HEK293 (cell line): Measurements from ENCODE around the gene SRCIN1.

Experiments
- CTCF ChIA-PET: fragments of 350-600 bp; formaldehyde crosslinking; extraction: SDS; loops from one replicate; lab custom pipeline; 2021; ENCODE audit warnings: antibody characterized with exemption; lab: Yijun Ruan, JAX
- POLR2A ChIA-PET: fragments of 300-600 bp; formaldehyde crosslinking; extraction: SDS; loops from one replicate; lab custom pipeline; 2020; ENCODE audit warnings: antibody characterized with exemption, inconsistent platforms; lab: Yijun Ruan, JAX
- H3K27ac ChIP-seq: fragments of 200-500 bp; sonication (Bioruptor generic); 2 replicates; pipeline ENCODE4 v1.5.1; 2014; ENCODE audit warnings: low read depth, low read length, control low read depth, inconsistent platforms; ENCODE audit errors: extremely low read depth
- H3K36me3 ChIP-seq, 2 experiments: fragments of 200-500 bp in 1 of 2; sonication (Bioruptor generic) in 1 of 2; 1 replicate in 1 of 2; 2 replicates in 1 of 2; pipeline ENCODE4 v1.5.1; 2014 to 2017; ENCODE audit warnings: inconsistent platforms in 2 of 2, low read length in 2 of 2; ENCODE audit not compliant: control insufficient read depth in 2 of 2, insufficient read depth in 1 of 2
- H3K4me1 ChIP-seq: fragments of 200-500 bp; sonication (Bioruptor generic); 2 replicates; pipeline ENCODE4 v1.5.1; 2014; ENCODE audit warnings: mild to moderate bottlenecking, low read length, inconsistent platforms; ENCODE audit not compliant: control insufficient read depth, insufficient read depth
- H3K4me3 ChIP-seq: 2 replicates; pipeline ENCODE4 v1.5.1; 2011; ENCODE audit warnings: low read depth, mild to moderate bottlenecking, control low read depth, low read length, moderate library complexity
- H3K9me3 ChIP-seq: fragments of 200-500 bp; sonication (Bioruptor generic); 2 replicates; pipeline ENCODE4 v1.5.1; 2014; ENCODE audit warnings: low read depth, low read length, inconsistent platforms; ENCODE audit not compliant: control insufficient read depth, insufficient read depth
- GLIS2 ChIP-seq: fragments of 450-650 bp; formaldehyde crosslinking; IDR thresholded peaks from 2 replicates; pipeline ENCODE4 v1.5.1; 2016; ENCODE audit warnings: missing biosample characterization, missing genetic modification characterization
- KLF10 ChIP-seq: fragments of 450-650 bp; IDR thresholded peaks from 2 replicates; pipeline ENCODE4 v1.5.1; 2018; ENCODE audit warnings: missing biosample characterization, mild to moderate bottlenecking, missing genetic modification characterization
- KLF7 ChIP-seq: fragments of 450-650 bp; formaldehyde crosslinking; IDR thresholded peaks from 2 replicates; pipeline ENCODE4 v1.5.1; 2016; ENCODE audit warnings: missing biosample characterization, missing genetic modification characterization, borderline replicate concordance
- OVOL3 ChIP-seq: fragments of 450-650 bp; formaldehyde crosslinking; IDR thresholded peaks from 2 replicates; pipeline ENCODE4 v1.5.1; 2016; ENCODE audit warnings: missing biosample characterization, missing genetic modification characterization
- PATZ1 ChIP-seq: fragments of 450-650 bp; formaldehyde crosslinking; IDR thresholded peaks from 2 replicates; pipeline ENCODE4 v1.5.1; 2016; ENCODE audit warnings: missing biosample characterization, missing genetic modification characterization
- ZBTB10 ChIP-seq: fragments of 450-650 bp; formaldehyde crosslinking; IDR thresholded peaks from 2 replicates; pipeline ENCODE4 v1.5.1; 2016; ENCODE audit warnings: missing biosample characterization, missing genetic modification characterization
- ZBTB11 ChIP-seq: fragments of 450-650 bp; formaldehyde crosslinking; conservative IDR thresholded peaks from 2 replicates; pipeline ENCODE4 v1.5.1; 2016; ENCODE audit warnings: low read depth, missing biosample characterization, missing genetic modification characterization
- ZEB2 ChIP-seq: fragments of 450-650 bp; formaldehyde crosslinking; IDR thresholded peaks from 2 replicates; pipeline ENCODE4 v1.5.1; 2016; ENCODE audit warnings: missing biosample characterization, missing genetic modification characterization
- ZNF580 ChIP-seq: fragments of 450-650 bp; formaldehyde crosslinking; IDR thresholded peaks from 2 replicates; pipeline ENCODE4 v1.5.1; 2016; ENCODE audit warnings: missing biosample characterization, missing genetic modification characterization
- ZNF623 ChIP-seq: fragments of 450-650 bp; formaldehyde crosslinking; IDR thresholded peaks from 2 replicates; pipeline ENCODE4 v1.5.1; 2016; ENCODE audit warnings: missing biosample characterization, missing genetic modification characterization
- ZNF624 ChIP-seq: fragments of 450-650 bp; formaldehyde crosslinking; IDR thresholded peaks from 2 replicates; pipeline ENCODE4 v1.5.1; 2017; ENCODE audit warnings: missing biosample characterization, missing genetic modification characterization
- ZNF701 ChIP-seq: fragments of 450-650 bp; formaldehyde crosslinking; IDR thresholded peaks from 2 replicates; pipeline ENCODE4 v1.5.1; 2016; ENCODE audit warnings: missing biosample characterization, missing genetic modification characterization
- ZNF768 ChIP-seq: fragments of 450-650 bp; formaldehyde crosslinking; IDR thresholded peaks from 2 replicates; pipeline ENCODE4 v1.5.1; 2018; ENCODE audit warnings: missing biosample characterization, mild to moderate bottlenecking, missing genetic modification characterization
- ZSCAN16 ChIP-seq: fragments of 450-650 bp; formaldehyde crosslinking; IDR thresholded peaks from 2 replicates; pipeline ENCODE4 v1.5.1; 2016; ENCODE audit warnings: missing biosample characterization, missing genetic modification characterization
- TF ChIP-seq, protein P1 (sequence below): fragments of 450-650 bp; IDR thresholded peaks from 2 replicates; pipeline ENCODE4 v1.5.1; 2018; ENCODE audit warnings: missing biosample characterization, mild to moderate bottlenecking, missing genetic modification characterization
- TF ChIP-seq, protein P2 (sequence below): fragments of 450-650 bp; formaldehyde crosslinking; IDR thresholded peaks from 2 replicates; pipeline ENCODE4 v1.5.1; 2016; ENCODE audit warnings: missing biosample characterization, missing genetic modification characterization
- TF ChIP-seq, protein P3 (sequence below): fragments of 450-650 bp; formaldehyde crosslinking; IDR thresholded peaks from 2 replicates; pipeline ENCODE4 v1.5.1; 2017; ENCODE audit warnings: missing biosample characterization, missing genetic modification characterization

SRCIN1 gene

DNA sequence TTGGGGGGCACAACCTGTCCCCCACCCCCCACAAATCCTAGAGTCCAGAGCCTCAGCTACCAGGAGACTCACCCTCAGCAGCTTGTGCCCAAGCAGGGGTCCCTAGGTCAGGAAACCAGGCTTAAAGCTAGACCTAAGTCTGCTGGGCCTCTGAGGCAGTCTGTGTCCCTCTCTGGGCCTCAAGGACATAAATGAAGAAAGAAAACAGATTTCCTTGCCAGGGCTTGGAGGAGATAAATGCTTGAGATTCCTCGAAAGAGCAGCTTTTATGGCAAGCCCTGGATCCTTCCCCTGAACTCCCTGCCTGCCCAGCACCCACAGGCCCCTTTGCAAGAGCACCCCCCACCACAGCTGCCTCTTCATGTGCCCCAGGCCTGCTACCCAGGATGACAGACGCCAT is 3.3 kb downstream of the SRCIN1 start:
- TF ChIP-seq ZNF580 (tag by site-specific recombination) (0 out of 2 replicates have a peak, but pooled peaks have one; percentile 18), ZNF768 (tag by site-specific recombination) (peak; percentile 87; the same call in 1 of the 2 replicates), ZBTB11 (no peak)
- no peaks in the 10 kb centered on the region for H3K9me3 ChIP-seq
- CTCF ChIA-PET: interaction anchor here (0.6 to 19.3 kb wide), 11 partner anchors 9 to 110 kb away, joined by 3 to 188 read pairs (median 4); partner anchors contain the start of gene EPOP
- H3K36me3 ChIP-seq: no peaks in the 10 kb centered on the region
- H3K4me3 ChIP-seq: no peak overlapping the region
- H3K4me1 ChIP-seq: peaks cover 18% of the 10 kb centered on the region
- no peak overlapping the region for H3K27ac ChIP-seq
- POLR2A ChIA-PET: interaction anchor here (0.9 to 1.3 kb wide), 2 partner anchors 43 to 48 kb away, joined by 3 to 5 read pairs; no protein-coding TSS in a partner anchor

DNA sequence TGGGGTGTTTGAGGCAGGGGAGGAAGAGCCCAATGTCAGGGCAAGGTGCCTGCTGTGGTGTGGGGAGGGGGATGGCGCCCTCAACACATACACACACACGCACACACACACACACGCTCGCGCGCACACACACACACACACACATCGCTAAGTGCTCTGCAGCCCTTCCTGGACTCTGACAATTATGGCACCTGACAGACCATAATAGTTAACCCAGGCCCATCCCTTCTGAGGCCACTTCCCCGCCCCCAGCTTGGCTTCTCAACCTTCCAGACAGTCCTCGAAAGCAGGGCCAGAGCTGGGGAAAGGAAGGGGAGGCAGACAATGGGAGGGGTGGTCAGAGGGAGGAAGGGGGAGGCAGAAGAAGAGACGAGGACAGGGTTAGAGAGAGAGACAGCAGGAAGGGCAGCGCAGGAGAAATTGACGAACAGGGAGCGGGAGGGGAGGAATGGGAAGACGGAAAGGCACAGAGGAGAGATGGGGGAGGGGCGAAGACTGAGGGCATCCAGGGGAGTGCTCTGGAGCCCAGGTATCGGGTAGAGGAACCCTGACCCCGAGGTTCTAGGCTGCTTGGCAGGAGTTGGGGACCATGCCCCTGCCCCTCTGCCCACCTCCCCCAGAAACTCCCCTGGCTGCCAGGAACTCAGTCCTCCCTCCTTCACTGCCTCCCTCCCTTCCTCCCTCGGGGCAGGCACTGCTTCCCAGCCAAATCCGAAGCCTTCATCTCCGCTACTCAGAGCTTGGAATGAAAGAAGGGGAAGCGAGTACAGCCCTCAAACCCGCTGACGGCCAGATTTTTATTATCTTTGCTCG is 4.0 kb downstream of the SRCIN1 start:
- no peak overlapping the region; the same call in 1 of the 2 replicates for H3K27ac ChIP-seq
- ChIA-PET CTCF (interaction anchor here (0.6 to 19.3 kb wide), 9 partner anchors 8 to 116 kb away, joined by 3 to 188 read pairs (median 3); partner anchors contain the start of gene EPOP), POLR2A (interaction anchor here (0.9 to 1.3 kb wide), 2 partner anchors 42 to 47 kb away, joined by 3 to 5 read pairs; no protein-coding TSS in a partner anchor)
- no peak overlapping the region for H3K4me3 ChIP-seq
- H3K9me3 ChIP-seq: no peaks in the 10 kb centered on the region
- H3K4me1 ChIP-seq: peaks cover 18% of the 10 kb centered on the region
- H3K36me3 ChIP-seq: no peaks in the 10 kb centered on the region
- TF ChIP-seq, protein P1, sequence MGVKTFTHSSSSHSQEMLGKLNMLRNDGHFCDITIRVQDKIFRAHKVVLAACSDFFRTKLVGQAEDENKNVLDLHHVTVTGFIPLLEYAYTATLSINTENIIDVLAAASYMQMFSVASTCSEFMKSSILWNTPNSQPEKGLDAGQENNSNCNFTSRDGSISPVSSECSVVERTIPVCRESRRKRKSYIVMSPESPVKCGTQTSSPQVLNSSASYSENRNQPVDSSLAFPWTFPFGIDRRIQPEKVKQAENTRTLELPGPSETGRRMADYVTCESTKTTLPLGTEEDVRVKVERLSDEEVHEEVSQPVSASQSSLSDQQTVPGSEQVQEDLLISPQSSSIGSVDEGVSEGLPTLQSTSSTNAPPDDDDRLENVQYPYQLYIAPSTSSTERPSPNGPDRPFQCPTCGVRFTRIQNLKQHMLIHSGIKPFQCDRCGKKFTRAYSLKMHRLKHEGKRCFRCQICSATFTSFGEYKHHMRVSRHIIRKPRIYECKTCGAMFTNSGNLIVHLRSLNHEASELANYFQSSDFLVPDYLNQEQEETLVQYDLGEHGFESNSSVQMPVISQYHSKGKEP: no peak
- TF ChIP-seq ZNF623 (tag by site-specific recombination) (no peak), GLIS2 (peak; percentile 34), OVOL3 (no peak), ZBTB10 (tag by site-specific recombination) (peak; percentile 64; the same call in 1 of the 2 replicates), ZSCAN16 (tag by site-specific recombination) (peak; percentile 94), KLF10 (no peak), ZNF701 (tag by site-specific recombination) (0 out of 2 replicates have a peak, but pooled peaks have one; percentile 49), ZNF624 (tag by site-specific recombination) (peak; percentile 23; the same call in 1 of the 2 replicates), ZEB2 (tag by site-specific recombination) (peak; percentile 13; the same call in 1 of the 2 replicates), PATZ1 (tag by site-specific recombination) (peak; percentile 98), KLF7 (peak; percentile 27; the same call in 1 of the 2 replicates)
- TF ChIP-seq, protein P2, sequence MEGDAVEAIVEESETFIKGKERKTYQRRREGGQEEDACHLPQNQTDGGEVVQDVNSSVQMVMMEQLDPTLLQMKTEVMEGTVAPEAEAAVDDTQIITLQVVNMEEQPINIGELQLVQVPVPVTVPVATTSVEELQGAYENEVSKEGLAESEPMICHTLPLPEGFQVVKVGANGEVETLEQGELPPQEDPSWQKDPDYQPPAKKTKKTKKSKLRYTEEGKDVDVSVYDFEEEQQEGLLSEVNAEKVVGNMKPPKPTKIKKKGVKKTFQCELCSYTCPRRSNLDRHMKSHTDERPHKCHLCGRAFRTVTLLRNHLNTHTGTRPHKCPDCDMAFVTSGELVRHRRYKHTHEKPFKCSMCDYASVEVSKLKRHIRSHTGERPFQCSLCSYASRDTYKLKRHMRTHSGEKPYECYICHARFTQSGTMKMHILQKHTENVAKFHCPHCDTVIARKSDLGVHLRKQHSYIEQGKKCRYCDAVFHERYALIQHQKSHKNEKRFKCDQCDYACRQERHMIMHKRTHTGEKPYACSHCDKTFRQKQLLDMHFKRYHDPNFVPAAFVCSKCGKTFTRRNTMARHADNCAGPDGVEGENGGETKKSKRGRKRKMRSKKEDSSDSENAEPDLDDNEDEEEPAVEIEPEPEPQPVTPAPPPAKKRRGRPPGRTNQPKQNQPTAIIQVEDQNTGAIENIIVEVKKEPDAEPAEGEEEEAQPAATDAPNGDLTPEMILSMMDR (tag by site-specific recombination): no peak
- TF ChIP-seq, protein P3, sequence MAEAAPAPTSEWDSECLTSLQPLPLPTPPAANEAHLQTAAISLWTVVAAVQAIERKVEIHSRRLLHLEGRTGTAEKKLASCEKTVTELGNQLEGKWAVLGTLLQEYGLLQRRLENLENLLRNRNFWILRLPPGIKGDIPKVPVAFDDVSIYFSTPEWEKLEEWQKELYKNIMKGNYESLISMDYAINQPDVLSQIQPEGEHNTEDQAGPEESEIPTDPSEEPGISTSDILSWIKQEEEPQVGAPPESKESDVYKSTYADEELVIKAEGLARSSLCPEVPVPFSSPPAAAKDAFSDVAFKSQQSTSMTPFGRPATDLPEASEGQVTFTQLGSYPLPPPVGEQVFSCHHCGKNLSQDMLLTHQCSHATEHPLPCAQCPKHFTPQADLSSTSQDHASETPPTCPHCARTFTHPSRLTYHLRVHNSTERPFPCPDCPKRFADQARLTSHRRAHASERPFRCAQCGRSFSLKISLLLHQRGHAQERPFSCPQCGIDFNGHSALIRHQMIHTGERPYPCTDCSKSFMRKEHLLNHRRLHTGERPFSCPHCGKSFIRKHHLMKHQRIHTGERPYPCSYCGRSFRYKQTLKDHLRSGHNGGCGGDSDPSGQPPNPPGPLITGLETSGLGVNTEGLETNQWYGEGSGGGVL (tag by site-specific recombination): peak; percentile 95
